Vagina (tissue), 2 donors: Measurements from ENCODE around the gene RASAL2.
"Not testable (repeated sequence)": the region's sequence is repeated elsewhere in the genome, so short reads cannot be mapped to it uniquely, and the experiment has no call there.

Source experiments
- POLR2AphosphoS5 ChIP-seq, 2 donors: sonication (generic); formaldehyde crosslinking; IDR thresholded peaks; one replicate each; pipeline ENCODE4 v1.9.0; 2017; ENCODE audit warnings: antibody characterized with exemption in 2 of 2, mild to moderate bottlenecking in 2 of 2, low read depth in 1 of 2; ENCODE audit not compliant: insufficient read depth in 1 of 2
- TF ChIP-seq, protein P1 (sequence below), 3 experiments: fragments of 450-650 bp in 2 of 3; fragments of 200-600 bp in 1 of 3; sonication (generic) in 1 of 3; IDR thresholded peaks; one replicate each; pipeline ENCODE4 v1.5.1; 2017 to 2019; ENCODE audit warnings: antibody characterized with exemption in 3 of 3, mild to moderate bottlenecking in 2 of 3, moderate library complexity in 2 of 3

GRCh38 chr1:178503316-178503715 lies 409.4 kb downstream of the RASAL2 start:
- TF ChIP-seq POLR2AphosphoS5 (IDR thresholded peaks at IDR 0.05; ENCODE audit: insufficient read depth in 1 of 2, low read depth in 1 of 2), result not testable (repeated sequence)
- TF ChIP-seq, protein P1, sequence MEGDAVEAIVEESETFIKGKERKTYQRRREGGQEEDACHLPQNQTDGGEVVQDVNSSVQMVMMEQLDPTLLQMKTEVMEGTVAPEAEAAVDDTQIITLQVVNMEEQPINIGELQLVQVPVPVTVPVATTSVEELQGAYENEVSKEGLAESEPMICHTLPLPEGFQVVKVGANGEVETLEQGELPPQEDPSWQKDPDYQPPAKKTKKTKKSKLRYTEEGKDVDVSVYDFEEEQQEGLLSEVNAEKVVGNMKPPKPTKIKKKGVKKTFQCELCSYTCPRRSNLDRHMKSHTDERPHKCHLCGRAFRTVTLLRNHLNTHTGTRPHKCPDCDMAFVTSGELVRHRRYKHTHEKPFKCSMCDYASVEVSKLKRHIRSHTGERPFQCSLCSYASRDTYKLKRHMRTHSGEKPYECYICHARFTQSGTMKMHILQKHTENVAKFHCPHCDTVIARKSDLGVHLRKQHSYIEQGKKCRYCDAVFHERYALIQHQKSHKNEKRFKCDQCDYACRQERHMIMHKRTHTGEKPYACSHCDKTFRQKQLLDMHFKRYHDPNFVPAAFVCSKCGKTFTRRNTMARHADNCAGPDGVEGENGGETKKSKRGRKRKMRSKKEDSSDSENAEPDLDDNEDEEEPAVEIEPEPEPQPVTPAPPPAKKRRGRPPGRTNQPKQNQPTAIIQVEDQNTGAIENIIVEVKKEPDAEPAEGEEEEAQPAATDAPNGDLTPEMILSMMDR (IDR thresholded peaks at IDR 0.05), result not testable (repeated sequence)
